GM21786 (cell line): Measurements from ENCODE around the gene FAM20B.

Experiments used
- ATAC-seq: cut with Tn5 transposase; IDR thresholded peaks from one replicate; pipeline ENCODE4 v1.9.1; 2021; ENCODE audit not compliant: unreplicated experiment

FAM20B gene

GRCh38 chr1:179047636-179047997 lies 21.9 kb downstream of the FAM20B start:
- no peak for ATAC-seq

- no peak for ATAC-seq
These were observed 22.8 kb downstream of the FAM20B start for GRCh38 chr1:179048339-179049124.

- ATAC-seq: no peak
These were observed 27.1 kb downstream of the FAM20B start for GRCh38 chr1:179052776-179053175.

GRCh38 chr1:179053486-179053885 lies 27.8 kb downstream of the FAM20B start:
- no peak for ATAC-seq

GRCh38 chr1:179055937-179056336 lies 30.2 kb downstream of the FAM20B start:
- ATAC-seq: no peak

GRCh38 chr1:179058487-179059483 lies 33.1 kb downstream of the FAM20B start:
- ATAC-seq: no peak

GRCh38 chr1:179061360-179062282 lies 35.9 kb downstream of the FAM20B start:
- no peak for ATAC-seq

- ATAC-seq: no peak
These were observed 40.8 kb downstream of the FAM20B start for GRCh38 chr1:179066471-179066870.

- ATAC-seq: no peak
These were observed 51.7 kb downstream of the FAM20B start for GRCh38 chr1:179077396-179077795.

GRCh38 chr1:179079113-179079761 lies 53.5 kb downstream of the FAM20B start:
- no peak for ATAC-seq

- ATAC-seq: no peak
These were observed 55.4 kb downstream of the FAM20B start for GRCh38 chr1:179080866-179081686.

GRCh38 chr1:179081687-179082332 lies 56.1 kb downstream of the FAM20B start, which contains the start of gene TOR3A:
Gene TOR3A, plus strand, starts transcription at chr1:179082070. Its CDS starts 59 bp downstream, at chr1:179082129.
- ATAC-seq: peak; percentile 87

GRCh38 chr1:179082333-179082998 lies 56.8 kb downstream of the FAM20B start:
- peak; percentile 1 for ATAC-seq

- no peak for ATAC-seq
These were observed 57.3 kb downstream of the FAM20B start for GRCh38 chr1:179082999-179083335.

- ATAC-seq: no peak
These were observed 57.8 kb downstream of the FAM20B start for GRCh38 chr1:179083533-179083932.

GRCh38 chr1:179087665-179088064 lies 62.0 kb downstream of the FAM20B start:
- no peak for ATAC-seq

GRCh38 chr1:179089827-179090482 lies 64.3 kb downstream of the FAM20B start:
- no peak for ATAC-seq

- no peak for ATAC-seq
These were observed 64.8 kb downstream of the FAM20B start for GRCh38 chr1:179090522-179090921.
